ENCODE data around the gene ZMYND8.

GRCh38 chr20:47382746-47383415 is 26.4 kb upstream of the ZMYND8 start:
- TF ChIP-seq, protein P1, sequence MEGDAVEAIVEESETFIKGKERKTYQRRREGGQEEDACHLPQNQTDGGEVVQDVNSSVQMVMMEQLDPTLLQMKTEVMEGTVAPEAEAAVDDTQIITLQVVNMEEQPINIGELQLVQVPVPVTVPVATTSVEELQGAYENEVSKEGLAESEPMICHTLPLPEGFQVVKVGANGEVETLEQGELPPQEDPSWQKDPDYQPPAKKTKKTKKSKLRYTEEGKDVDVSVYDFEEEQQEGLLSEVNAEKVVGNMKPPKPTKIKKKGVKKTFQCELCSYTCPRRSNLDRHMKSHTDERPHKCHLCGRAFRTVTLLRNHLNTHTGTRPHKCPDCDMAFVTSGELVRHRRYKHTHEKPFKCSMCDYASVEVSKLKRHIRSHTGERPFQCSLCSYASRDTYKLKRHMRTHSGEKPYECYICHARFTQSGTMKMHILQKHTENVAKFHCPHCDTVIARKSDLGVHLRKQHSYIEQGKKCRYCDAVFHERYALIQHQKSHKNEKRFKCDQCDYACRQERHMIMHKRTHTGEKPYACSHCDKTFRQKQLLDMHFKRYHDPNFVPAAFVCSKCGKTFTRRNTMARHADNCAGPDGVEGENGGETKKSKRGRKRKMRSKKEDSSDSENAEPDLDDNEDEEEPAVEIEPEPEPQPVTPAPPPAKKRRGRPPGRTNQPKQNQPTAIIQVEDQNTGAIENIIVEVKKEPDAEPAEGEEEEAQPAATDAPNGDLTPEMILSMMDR (IDR thresholded peaks at IDR 0.05): no peak
- no peak for TF ChIP-seq POLR2A (IDR thresholded peaks at IDR 0.05)
